ENCODE data around the gene SYT15B.
"Not testable (repeated sequence)": the region's sequence is repeated elsewhere in the genome, so short reads cannot be mapped to it uniquely, and the experiment has no call there.

Gene SYT15B

DNA sequence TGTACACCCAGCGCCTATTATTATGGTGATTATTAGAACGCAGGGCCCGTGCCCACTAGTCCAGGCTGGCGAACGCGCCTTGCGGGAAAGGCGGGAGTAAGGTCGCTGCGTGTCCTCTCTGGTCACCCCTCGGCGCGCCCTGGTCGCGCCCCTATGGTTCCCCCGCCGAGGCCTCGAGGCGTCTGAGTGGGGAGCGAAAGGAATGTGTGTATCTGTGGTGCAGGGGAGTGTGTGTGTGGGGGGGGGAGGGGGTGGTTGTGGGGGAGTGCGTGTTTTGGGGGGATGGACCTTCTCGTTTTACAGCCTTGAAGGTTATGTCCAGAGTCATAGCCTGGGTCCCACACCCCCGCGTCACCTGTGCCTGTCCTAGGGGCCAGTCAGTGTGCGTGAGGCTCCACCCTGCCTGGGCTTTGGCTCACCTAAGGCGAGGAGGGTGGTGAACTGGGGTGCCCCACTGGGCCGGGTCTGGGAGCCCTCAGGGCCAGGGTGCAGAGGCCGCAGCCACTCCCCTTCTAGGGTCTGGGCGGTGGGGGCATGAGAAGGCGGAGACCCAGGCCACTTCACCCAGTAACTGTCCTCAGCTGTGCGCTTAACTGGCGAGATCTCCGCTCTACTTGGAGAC, at the start of gene SYT15B:
Gene SYT15B, minus strand, starts transcription at position 39 of the 622 bp plus-strand sequence. CDS start 952 bp downstream, outside the sequence.
- POLR2A ChIA-PET; CTCF ChIA-PET; DNase-seq (ENCODE audit: extremely low spot score): not testable (repeated sequence)

DNA sequence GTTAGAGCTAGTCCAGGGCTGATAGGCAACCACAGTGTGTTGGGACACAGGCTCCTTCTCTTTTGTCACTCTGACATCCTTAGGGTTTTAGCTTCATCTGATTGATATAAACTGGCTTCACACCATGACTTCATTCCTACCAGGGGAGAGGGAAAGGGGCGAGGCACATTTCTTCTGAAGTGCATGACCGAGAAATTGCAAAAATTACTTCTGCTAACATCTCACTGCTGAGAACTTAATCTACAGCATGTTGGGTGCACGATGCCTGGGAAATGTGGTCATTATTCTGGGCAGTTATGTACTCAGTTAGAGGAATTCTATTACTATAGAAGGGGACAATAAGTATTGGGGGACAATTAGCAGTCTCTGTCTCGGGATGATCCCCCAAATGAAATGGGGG, 16.2 kb upstream of the SYT15B start:
- CTCF ChIA-PET; POLR2A ChIA-PET; DNase-seq (ENCODE audit: extremely low spot score): not testable (repeated sequence)

DNA sequence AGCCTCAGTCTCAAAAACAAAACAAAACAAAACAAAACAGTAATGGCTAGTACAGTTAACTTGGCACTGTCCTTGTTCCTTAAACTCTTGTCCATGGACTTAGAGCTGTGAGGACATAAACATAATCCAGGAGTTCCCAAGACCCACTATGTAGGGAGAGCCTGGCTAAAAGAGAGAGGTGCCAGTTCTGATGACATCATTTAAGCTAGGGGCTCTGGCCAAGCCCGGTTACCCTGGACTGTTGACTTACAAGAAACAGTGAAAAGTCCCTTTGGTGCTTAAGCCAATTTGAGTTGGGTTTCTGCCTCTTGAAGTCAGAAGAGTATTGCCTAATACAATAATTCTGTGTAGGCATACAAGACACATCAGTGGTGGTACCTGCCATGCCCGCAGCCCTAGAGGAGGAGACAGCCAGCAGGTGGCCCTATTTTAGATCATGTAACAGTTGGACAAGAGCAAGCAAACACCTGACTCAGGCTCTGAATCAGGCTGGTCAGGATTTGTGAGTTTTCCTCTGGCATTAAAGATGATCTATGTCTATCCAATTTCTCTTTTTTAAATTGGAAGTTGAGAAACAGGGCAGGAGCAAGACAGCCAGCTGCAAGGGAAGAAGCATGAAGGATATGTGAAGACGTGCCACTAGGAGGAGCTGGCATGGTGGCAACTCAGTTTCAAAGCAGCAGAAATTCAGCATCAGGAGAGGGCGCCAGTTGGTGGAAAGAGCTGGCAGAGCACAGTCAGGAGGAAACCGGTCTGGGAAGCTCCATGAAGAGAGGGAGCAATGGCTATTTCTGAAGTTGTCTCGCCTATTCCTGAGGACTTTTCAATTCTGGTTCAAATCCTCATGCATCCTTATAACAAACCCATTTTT, 12.2 kb upstream of the SYT15B start:
- peak; percentile 34 for DNase-seq (ENCODE audit: extremely low spot score)
- CTCF ChIA-PET, POLR2A ChIA-PET: not testable (repeated sequence)

DNA sequence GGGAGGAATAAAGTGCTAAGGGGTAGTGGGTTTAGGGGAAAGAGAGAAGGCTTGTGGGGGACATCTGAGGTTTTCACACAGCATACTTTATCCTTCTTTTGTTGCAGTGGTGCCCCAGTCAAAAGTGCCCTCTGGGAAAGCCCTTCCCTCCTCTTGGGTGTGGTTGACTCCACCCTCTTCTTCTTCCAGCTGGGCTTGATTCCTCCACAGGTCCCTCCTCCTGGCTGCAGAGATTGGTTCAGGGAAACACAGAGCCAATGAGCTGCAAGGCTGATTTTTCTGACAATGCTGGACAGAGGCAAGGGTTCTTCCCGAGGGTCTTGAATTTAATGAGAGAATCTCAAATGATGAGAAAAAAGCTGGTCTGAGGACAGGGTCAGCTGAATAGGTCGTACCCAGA, 7.4 kb upstream of the SYT15B start:
- POLR2A ChIA-PET; DNase-seq (ENCODE audit: extremely low spot score); CTCF ChIA-PET: not testable (repeated sequence)

DNA sequence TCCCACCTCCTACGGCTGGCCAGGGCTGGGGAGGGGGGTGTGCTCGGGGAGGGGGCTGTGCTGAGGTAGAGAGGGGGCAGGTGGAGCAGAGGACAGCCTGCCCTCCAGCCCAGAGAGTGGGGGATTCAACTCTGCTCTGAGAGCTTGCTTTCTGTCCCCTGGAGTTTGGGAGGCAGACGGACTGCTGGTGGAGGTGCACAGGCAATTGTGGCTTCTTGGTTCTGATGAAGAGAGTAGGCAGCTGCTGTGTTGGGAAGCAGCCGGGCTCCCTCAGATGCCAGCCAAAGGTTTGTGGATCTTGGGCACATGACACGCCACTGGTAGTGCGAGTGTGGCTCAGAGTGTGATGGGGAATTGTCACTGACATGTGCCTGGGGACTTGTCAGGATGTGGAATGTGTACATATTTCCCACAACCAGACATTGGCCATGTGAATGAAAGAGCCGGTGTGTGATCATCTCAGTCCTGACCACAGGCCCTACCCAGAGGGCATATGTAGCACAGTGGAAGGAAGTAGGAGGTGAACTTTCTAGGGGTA, 5.3 kb upstream of the SYT15B start:
- CTCF ChIA-PET; DNase-seq (ENCODE audit: extremely low spot score); POLR2A ChIA-PET: not testable (repeated sequence)

DNA sequence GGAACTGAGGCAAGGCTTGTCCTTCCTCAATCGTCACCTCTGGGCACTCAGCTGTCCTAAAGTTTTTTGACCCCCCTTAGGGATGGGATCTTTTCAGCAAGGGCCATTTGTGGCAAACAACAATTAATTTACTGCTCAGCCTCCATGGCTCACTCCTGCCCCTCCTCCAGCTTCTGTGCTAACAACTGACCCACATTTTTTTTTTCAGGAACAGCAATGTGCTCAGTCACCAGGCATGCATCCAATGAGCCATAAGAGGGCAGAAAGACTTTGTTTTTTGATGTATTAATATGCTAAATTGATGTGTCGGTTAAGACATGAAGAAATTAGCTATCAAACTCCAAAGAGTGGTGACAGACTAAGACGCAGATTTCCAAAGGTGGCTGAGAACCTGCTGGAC, 4.7 kb upstream of the SYT15B start:
- POLR2A ChIA-PET; CTCF ChIA-PET; DNase-seq (ENCODE audit: extremely low spot score): not testable (repeated sequence)

DNA sequence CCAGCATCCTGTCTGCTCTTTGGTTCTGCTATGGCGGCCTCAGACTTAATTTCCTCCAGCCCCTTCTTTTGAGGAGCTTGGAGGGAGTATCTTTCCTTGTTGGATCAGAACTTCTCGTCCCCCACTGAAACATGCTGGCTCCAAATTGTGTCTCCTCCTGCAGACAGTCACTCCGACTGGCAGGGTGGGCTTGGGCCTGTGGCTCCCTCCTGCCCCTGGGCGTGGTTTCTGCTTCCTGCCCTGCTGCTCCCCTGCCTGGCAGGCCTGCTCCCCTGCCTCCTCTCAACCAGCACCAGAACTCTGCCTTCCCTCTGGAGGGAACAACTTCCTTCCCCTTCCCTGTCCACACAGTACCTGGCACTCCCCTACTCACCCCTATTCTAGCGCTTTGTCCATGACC, 3.8 kb upstream of the SYT15B start:
- CTCF ChIA-PET; DNase-seq (ENCODE audit: extremely low spot score); POLR2A ChIA-PET: not testable (repeated sequence)

- POLR2A ChIA-PET; DNase-seq (ENCODE audit: extremely low spot score); CTCF ChIA-PET: not testable (repeated sequence)
Observed at GRCh38 chr10:47765232-47765631, 1.8 kb upstream of the SYT15B start.

DNA sequence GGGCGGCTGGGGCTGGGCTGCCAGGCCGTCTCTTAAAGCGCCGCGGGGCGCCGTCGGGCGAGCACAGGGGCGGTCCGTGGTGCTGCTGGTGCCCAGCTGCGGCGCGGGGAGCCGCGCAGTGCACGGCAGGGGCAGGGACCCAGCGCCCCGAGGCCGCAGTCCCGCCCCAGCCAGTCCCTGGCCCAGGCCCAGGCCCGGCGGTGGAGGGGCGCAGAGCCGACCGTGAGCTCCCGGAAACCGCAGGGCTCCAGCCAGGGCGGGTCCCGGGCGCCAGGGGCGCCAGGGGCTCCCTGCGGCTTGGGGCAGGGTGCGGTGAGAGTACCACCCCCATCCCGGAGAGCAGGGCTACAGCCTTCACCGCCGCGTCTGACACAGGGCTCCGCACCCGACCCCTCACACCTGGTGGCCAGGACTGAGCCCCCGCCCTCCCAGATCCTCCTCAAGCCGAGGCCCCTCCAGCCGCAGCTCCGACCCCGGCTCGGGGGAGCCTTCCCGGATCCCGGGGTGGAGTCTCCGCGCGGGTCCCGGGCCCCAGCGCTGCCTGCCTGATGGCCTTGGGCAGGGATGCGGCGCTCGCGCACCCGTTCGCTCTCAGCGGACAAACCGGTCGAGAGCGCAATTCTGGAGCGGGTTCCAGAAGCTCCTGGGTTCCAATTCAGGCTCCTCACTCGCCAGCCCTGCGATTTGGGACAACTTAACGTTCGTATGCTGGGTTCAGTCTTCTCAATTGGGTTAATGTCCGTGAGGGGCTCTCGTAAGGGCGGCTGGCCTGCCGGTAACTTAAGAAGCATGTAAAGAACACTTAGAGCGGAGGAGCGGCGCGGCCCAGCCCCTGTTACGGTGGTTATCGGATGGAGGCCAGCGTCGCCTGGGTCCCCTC, 478 bp downstream of the SYT15B start:
- CTCF ChIA-PET; DNase-seq (ENCODE audit: extremely low spot score); POLR2A ChIA-PET: not testable (repeated sequence)

DNA sequence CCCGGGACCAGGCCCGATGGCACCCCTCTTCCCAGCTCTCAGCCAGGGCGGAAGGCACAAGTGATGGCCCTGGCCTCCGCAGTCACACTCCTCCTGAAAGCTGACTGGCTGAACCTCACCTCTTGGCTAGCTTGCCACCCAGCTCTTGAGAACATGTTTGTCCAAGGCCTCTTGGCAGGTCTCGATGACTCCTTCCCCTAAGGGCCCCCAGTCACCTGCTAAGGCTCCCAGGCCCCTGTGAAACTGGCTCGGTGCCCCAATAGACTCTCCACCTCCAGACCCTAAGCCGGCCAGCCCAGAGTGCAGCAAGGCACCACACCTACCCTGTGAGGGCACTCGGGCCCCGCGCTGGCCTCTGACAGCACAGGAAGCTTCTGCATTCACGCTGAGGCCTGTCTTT, 4.5 kb downstream of the SYT15B start:
- DNase-seq (ENCODE audit: extremely low spot score); POLR2A ChIA-PET; CTCF ChIA-PET: not testable (repeated sequence)

DNA sequence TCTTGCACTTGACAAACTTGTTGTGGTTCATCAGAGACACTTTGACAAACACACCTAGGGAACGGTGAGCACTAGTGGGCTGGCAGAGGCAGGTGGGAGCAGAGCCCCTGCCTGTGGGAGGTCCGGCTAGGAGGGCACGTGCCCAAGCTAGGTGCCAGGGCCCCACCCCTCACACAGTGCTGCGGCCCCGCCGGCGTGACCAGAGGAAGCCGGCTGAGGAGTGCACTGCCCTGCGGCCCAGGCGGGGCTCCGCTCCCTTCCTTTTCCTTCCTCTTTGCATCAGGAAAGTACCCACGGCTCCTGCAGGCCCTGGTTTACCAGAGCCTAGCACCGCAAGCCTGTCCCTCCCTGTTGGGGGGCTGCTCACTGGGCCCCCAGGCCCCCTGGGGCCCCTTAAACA, 7.2 kb downstream of the SYT15B start:
- CTCF ChIA-PET; POLR2A ChIA-PET; DNase-seq (ENCODE audit: extremely low spot score): not testable (repeated sequence)

DNA sequence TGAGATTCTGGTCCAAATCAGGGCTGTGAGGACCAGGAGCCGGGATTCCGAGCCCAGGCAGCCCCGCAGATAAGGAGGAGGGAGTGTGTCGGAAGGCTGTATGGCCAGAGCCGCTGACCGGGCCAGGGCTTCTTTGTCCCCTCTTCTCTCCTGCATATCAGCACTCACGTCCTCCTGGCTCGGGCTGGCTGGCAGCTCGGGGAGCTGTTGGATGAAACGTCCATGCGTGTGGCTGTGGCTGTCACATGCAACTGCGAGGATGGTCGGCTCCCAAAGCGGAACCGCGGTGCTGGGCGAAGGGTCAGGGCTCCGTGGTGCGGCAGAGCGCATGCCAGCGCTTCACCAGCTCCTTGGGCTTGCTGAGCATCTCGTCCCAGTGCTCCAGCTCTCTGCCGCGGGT, 9.5 kb downstream of the SYT15B start:
- CTCF ChIA-PET; DNase-seq (ENCODE audit: extremely low spot score); POLR2A ChIA-PET: not testable (repeated sequence)

GRCh38 chr10:47753176-47753575, 10.2 kb downstream of the SYT15B start:
- CTCF ChIA-PET; DNase-seq (ENCODE audit: extremely low spot score); POLR2A ChIA-PET: not testable (repeated sequence)

DNA sequence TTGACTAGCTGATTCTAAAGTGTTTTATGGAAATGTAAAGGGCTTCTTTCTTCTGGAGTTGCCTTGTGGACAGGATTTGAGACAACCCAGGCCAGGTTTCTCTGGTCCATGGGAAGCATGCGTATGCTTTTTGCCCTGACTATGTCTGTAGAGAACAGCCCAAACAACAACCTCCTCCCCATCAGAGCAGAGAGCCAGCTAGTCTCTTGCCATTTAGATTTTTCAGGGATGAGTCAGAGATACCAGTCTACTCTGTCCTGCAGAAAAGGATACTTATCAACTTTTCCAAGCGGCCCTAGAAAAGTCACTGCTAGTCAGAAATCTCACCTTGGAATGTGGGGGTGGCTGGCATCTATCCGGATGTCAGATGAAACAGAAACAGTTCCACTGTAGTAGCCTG, 11.6 kb downstream of the SYT15B start:
- CTCF ChIA-PET, POLR2A ChIA-PET: not testable (repeated sequence)

DNA sequence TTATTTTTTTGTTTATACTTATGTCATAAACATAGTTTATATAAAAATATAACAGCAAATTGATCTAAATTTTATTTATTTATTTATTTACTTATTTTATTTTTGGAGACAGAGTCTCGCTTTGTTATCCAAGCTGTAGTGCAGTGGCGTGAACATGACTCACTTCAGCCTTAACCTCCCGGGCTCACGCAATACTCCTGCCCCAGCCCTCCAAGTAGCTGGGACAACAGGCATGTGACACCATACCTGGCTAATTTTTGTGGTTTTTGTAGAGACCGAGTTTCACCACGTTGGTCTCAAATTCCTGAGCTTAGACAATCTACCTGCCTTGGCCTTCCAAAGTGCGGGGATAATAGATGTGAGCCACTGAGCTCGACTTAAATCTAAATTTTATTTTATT, 13.0 kb downstream of the SYT15B start:
- POLR2A ChIA-PET; DNase-seq (ENCODE audit: extremely low spot score); CTCF ChIA-PET: not testable (repeated sequence)

More for the DNA sequence above, 11.6 kb downstream of the SYT15B start:
- not testable (repeated sequence) for DNase-seq (ENCODE audit: extremely low spot score)

- DNase-seq (ENCODE audit: extremely low spot score); CTCF ChIA-PET; POLR2A ChIA-PET: not testable (repeated sequence)
Observed at GRCh38 chr10:47746780-47747376, 16.5 kb downstream of the SYT15B start.

- CTCF ChIA-PET; DNase-seq (ENCODE audit: extremely low spot score); POLR2A ChIA-PET: not testable (repeated sequence)
Observed at GRCh38 chr10:47744881-47745280, 18.5 kb downstream of the SYT15B start.
